Keratinocyte (primary cell): ENCODE results near the gene CRACR2B.

ENCODE experiments used
- EZH2 ChIP-seq: IDR thresholded peaks from one replicate; pipeline ENCODE4 v1.6.1; 2012; ENCODE audit warnings: inconsistent platforms, mild to moderate bottlenecking, low read length, moderate library complexity
- TF ChIP-seq, protein P1 (sequence below), 3 experiments: IDR thresholded peaks in 1 of 3; conservative IDR thresholded peaks in 1 of 3; optimal IDR thresholded peaks in 1 of 3; 2 replicates in 2 of 3; 3 replicates in 1 of 3; pipeline versions ENCODE3 to v1.5.1; 2011; ENCODE audit warnings: low read length in 3 of 3, mild to moderate bottlenecking in 3 of 3, moderate library complexity in 2 of 3, control low read depth in 1 of 3, inconsistent platforms in 1 of 3; ENCODE audit not compliant: insufficient read depth in 2 of 3; ENCODE audit errors: extremely low read depth in 1 of 3

DNA sequence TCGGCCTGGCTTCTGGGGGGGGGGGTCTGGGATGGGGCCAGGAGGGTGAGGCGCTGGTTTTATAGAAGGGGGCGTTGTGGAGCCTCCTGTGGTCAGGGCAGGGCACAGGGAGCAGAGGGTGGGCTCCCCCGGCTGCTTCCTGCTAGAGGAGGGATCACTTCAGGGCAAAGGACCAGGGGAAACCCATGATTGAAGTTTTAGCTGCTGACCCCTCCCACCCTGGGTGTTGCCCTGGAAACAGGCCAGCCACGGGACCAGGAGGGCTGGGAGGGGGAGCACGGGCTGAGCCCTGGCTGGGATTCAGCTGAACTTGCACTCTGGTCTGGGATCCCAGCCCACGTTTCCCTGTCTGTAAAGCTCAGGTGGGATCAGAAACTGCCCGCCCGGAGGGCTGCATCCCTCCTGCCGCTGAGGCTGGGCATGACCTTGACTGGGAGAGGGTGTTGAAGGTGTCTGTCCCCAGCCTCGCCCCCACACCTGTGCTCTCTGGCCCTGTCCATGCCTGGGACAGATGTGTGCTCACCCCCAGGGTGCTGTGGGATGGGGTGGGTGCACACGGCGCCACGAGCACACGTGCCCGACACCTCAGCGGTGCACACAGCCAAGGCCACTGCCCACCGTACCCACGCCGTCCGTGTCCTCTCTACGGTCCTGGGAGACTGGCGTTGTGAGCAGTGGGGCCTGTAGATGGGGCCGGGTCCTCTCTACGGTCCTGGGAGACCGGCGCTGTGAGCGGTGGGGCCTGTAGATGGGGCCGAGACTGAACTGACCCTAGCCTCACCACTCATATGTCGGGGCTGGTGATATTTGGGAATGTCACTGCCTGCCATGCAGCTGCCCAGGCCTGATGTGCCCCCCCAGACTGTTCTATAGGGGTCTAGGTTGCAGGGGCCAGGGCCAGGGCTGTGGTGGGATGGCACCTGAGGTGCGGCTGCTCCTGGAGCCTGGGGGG lies 17.2 kb downstream of the CRACR2B start:
- TF ChIP-seq, protein P1, sequence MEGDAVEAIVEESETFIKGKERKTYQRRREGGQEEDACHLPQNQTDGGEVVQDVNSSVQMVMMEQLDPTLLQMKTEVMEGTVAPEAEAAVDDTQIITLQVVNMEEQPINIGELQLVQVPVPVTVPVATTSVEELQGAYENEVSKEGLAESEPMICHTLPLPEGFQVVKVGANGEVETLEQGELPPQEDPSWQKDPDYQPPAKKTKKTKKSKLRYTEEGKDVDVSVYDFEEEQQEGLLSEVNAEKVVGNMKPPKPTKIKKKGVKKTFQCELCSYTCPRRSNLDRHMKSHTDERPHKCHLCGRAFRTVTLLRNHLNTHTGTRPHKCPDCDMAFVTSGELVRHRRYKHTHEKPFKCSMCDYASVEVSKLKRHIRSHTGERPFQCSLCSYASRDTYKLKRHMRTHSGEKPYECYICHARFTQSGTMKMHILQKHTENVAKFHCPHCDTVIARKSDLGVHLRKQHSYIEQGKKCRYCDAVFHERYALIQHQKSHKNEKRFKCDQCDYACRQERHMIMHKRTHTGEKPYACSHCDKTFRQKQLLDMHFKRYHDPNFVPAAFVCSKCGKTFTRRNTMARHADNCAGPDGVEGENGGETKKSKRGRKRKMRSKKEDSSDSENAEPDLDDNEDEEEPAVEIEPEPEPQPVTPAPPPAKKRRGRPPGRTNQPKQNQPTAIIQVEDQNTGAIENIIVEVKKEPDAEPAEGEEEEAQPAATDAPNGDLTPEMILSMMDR (optimal IDR thresholded peaks at IDR 0.05 in 1 of 3, IDR thresholded peaks at IDR 0.05 in 1 of 3, conservative IDR thresholded peaks at IDR 0.05 in 1 of 3; ENCODE audit: extremely low read depth in 1 of 3, insufficient read depth in 2 of 3, low read length in 3 of 3): peak in 1 of 3 experiments; percentile 1
- TF ChIP-seq EZH2: no peak
